Measurements from ENCODE around the gene SESN3. TPM values are rescaled to one million over a fixed set of nuclear protein-coding genes. Genes with fewer than 3 reads are reported as not detected.
"Not testable (repeated sequence)": the region's sequence is repeated elsewhere in the genome, so short reads cannot be mapped to it uniquely, and the experiment has no call there.

The SESN3 gene
- total RNA-seq = 43.5 and 47.3 TPM in 2 replicates

GRCh38 chr11:95231127-95231880 is at the start of gene SESN3:
TSS of gene SESN3 (minus strand) at chr11:95231202. CDS start at chr11:95230860, 342 bp downstream.
- intact Hi-C loops (cut with micrococcal nuclease) = loop anchor here (1.0 to 10.0 kb wide), 21 partner anchors 23 to 1489 kb away; partner anchors contain the start of genes ANKRD49, C11orf54, CEP57 and CWC15

GRCh38 chr11:95279921-95280868 is 49.2 kb upstream of the SESN3 start:
- intact Hi-C loops (cut with micrococcal nuclease) = no loop called here

DNA sequence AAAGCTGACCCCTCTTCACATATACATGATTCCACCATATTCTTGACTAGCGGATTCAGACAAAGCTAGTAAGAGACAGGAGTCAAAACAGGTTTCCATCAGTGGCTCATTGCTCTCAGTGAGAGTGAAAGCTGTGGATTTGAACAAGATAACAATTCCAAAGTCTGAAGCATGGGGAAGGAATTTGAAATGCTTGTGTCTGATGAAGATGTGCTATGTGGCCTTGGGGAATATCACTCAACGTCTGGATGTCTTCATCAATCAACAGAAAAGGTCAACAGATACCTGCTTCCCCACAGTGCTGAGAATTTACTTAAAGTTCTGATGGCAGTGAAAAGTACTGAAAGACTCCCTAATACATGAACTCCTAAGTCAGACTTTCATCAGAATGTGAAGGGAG is 46.9 kb upstream of the SESN3 start:
- intact Hi-C loops (cut with micrococcal nuclease) = no loop called here

DNA sequence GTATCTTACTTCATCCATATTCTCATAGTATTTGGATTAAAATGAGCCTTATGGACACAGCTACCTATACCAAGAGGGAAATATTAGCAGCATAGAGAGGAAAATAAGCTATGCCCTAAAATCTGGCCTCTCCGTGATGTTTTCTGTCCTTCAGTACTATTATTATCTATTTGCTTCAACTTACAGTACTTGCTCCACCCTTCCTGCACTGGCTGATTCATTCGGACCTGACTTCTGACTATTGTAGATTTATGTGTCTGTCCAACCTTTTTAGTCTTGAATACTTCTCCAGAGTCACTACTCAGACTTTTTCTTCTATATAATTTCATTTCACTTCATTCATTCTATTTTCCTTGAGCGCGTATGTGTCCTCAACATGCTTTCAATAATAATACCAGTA is 45.1 kb upstream of the SESN3 start:
- intact Hi-C loops (cut with micrococcal nuclease) = no loop called here

- intact Hi-C loops (cut with micrococcal nuclease) = not testable (repeated sequence)
Observed at GRCh38 chr11:95273618-95274017, 42.6 kb upstream of the SESN3 start.

- intact Hi-C loops (cut with micrococcal nuclease) = no loop called here
Observed at GRCh38 chr11:95269036-95269819, 38.2 kb upstream of the SESN3 start.

DNA sequence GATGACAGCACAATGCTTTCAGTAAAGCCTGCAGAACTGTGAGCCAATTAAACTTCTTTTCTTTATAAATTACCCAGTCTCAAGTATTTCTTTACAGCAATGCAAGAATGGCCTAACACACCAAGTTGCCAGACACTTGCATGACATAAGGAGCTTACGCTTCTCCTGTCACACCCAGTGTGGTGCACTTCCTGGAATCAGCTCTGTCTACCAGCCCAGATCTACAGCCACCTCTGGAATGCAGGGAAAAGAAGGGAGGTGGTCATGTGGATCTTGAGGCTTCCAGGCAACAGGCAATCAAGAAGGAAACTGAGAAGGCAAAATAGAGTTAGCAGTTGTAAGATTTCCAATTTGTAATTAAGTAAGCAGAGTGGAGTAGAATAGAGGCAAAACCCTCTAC is 37.4 kb upstream of the SESN3 start:
- intact Hi-C loops (cut with micrococcal nuclease) = no loop called here

DNA sequence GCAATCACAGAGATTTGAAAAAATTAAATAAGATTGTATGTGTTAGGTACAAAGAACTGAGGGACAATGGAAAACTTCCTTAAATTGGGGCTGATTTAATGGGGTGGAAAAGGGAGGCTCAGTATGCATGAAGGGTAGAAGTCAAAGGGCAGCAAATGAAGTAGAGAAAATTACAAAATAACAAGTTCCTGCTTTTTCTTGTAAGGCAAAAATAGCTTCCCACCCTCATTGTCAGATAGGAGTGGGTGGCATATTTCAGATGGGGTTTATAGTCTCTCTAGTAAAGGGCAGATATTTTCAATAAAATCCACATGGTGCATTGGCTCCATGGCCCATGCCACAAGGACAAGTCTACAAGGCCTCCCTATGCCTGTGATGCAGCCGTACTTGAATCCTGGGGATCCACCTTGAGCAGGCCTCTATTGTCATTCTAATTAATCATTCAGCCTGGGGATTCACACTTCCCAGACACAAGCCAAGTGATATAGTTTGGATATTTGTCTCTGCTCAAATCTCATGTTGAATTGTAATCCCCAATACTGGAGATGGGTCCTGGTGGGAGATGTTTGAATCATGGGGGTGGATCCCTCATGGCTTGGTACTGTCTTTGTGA is 36.7 kb upstream of the SESN3 start:
- intact Hi-C loops (cut with micrococcal nuclease) = no loop called here

DNA sequence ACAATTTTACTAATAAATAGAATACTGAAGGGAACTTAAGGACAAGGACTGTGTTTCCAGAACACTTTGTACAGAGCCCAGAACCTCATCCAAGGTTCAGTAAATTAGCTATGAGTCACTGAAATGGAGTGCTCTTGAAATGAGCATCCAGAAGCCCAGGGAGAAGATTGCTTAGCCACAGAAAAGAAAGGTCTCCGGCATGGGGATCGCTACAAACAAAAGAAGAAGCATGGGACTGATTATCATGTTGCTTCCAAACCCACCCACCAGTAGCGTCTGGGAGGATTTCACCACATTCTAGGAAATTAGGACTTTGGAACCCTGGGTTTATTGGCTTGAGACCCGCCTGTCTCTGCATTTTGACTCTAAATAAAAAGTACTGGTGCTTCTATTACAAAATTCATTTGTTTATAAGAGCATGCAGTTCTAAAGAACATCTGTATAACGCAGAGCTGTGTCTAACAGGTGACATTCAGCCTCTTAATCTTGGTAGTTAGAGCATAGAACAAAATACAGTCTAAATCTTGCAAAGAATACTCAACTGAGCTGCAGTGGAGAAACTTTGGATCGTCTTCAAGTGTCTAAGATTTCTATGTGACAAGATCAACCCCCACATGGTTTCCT is 35.9 kb upstream of the SESN3 start:
- intact Hi-C loops (cut with micrococcal nuclease) = no loop called here

DNA sequence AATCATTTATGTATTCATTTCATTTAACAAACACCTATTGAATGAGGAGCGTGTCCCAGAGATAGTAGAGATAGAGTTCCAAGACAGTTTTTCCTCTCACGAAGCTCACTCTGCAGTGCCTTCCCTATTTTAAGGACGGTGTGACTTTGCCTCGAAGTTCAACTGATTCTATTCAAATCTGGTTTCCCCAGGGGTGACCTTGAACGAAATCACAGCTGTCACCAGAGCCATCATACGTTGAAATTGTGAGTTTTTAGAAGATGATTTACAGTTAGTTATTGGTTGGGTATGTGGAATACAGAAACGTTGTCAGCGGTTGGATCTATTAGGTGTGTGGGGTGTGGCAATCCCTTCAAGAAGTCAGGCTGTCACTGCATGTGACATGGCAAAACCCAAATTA is 33.9 kb upstream of the SESN3 start:
- intact Hi-C loops (cut with micrococcal nuclease) = no loop called here

GRCh38 chr11:95262994-95263765 is 32.2 kb upstream of the SESN3 start:
- intact Hi-C loops (cut with micrococcal nuclease) = no loop called here

DNA sequence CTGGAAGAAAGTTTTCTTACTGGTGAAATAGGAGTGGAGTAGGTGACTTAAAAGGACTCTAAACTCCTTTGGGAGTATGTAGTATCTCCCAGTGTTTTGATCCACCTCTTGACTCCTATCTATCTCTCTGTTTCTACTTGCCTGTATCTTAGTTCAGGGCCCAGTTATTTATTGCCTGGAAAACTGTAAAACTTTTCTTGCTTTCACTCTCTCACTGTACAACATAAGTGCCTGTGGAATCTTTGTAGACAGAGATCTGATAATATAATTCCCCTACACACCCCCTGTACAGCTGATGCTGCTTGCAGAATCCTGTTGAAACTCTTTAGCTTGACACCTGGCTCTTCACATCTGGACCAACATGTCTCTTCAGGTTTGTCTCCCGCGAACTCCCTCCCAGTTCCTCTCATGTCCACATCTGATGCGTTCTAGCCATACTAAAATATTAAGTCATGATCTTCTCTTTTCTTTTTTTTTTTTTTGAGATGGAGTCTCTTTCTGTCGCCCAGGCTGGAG is 26.5 kb upstream of the SESN3 start:
- intact Hi-C loops (cut with micrococcal nuclease) = no loop called here

DNA sequence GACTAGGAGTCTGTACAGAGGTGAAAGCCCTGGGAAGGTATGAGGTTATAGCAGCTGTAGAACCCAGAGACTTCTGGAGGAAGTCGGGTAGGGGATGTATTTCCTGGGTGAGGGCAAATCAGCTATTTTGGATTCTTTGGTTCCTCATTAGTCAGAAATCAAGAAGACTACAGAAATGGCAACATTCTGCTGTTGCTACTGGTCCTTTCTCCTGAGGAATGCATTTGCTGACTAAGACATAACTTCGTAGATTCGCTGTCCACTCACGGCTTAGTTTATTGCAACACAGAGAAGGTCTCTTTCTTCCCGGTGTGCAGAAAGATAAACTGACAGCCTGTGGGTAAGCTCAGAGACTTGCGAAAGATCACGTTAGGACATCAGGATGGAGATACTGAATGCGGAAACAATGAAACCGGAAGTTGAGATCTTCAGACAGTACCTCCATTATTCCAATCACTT is 25.3 kb upstream of the SESN3 start:
- intact Hi-C loops (cut with micrococcal nuclease) = no loop called here

DNA sequence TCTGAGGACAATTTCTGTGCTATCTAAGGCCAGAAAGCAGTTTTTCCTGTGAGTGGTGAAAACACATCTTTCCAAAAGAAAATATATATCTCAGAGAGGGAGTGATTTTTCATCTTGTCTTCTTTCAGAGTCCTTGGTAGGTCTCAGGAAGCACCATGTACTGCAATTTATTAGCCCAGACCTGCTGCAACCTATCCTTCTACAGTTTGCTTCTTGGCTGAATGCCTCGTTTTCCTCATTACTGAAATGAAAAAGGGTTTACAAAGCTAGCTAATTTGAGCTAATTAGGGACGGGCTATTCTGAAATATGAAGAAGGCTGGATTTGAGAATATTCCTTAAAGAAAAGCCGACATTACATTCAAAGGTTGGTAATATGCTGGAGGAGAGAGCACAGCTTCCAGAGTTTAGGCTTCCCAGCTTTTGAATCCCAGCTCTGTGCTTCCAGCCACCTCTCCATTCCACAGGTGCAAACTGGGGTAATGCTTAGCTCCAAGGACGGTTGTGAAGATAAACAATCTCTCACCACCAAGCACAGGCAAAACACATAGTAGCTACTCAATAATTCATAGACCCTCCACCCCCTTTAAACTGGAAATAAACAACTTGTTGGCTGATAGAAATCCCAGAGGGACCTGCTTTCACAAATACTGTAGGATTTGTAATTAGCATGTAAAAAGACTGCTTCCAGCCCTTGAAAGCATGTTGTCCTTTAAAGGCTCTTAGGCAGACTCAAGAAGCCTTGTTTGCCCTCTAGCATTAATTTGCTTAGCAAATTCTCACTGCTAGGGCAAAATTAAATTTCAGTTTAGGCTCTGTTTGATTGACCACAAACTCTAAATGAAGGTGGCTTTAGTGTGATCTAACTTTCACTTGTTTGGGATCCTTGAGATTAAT is 24.5 kb upstream of the SESN3 start:
- intact Hi-C loops (cut with micrococcal nuclease) = loop anchor here (2.0 kb wide), 1 partner anchor 81 kb away; no protein-coding TSS in a partner anchor

DNA sequence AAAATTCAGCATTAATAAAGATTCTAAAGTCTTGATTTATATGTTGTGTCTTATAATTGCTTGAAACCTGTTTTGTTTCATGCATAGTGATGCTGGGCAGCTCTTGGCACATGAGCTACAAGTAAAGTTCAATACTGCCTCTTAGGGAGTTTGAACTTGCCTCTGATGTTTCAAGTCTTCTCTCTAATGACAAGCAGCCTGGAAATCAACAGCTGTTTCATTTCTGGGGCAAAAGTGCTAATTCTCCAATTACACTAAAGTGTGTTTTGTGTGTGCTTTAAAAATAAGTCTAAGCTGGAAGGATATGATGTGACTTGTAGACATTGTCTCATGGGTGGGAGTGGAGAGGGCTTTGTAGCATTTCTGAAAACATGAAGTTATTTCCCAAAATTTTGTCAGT is 23.7 kb upstream of the SESN3 start:
- intact Hi-C loops (cut with micrococcal nuclease) = loop anchor here (1.0 to 5.0 kb wide), 8 partner anchors 23 to 451 kb away; partner anchors contain the start of gene SESN3

GRCh38 chr11:95254131-95254704 is 23.2 kb upstream of the SESN3 start:
- intact Hi-C loops (cut with micrococcal nuclease) = loop anchor here (1.0 to 5.0 kb wide), 8 partner anchors 23 to 451 kb away; partner anchors contain the start of gene SESN3

DNA sequence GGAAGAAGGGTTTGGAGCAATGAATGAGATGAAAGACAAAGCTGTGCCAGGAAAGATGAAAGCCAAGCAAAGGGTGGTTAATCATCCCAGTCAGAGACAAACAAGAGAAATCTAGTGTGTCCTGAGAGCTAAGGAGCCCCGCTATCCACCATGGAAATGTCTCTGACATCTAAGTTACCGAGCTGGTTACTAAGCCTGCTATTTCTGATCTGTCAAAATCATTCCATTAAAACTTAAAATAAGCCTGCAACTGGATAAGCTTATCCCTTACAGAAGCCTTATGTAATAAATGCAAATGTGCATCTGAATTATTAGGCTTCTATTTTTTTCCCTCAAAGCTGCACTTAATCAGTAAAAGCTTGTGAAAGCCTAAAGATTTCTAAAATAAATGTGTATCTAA is 22.1 kb upstream of the SESN3 start:
- intact Hi-C loops (cut with micrococcal nuclease) = loop anchor here (5.0 kb wide), 1 partner anchor 161 kb away; no protein-coding TSS in a partner anchor

DNA sequence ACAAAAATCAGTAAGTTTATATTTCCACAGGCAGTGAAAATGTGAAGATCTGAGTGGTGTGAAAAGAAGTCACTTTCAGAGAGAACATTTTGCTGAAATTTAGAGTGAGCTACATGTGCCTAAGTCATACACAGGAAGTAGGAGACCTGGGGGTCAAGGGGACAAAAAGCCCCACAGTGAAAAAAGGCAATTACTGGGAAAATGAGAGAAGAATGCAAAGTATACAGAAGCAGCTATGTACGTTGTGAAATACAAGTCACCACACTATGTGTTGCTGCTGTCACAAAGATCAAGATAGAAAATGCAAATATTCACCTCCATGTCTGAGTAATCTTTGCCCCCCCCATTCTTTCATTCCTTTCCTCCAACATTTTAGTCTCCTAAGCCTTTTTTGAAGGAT is 21.6 kb upstream of the SESN3 start:
- intact Hi-C loops (cut with micrococcal nuclease) = loop anchor here (5.0 kb wide), 1 partner anchor 160 kb away; no protein-coding TSS in a partner anchor
